ENCODE results near the gene SLC25A4. TPM values are rescaled to one million over a fixed set of nuclear protein-coding genes. Genes with fewer than 3 reads are reported as not detected.
A peak's percentile ranks its signal among the peaks of the same experiment; 100 is the strongest.
"Not testable (repeated sequence)": the region's sequence is repeated elsewhere in the genome, so short reads cannot be mapped to it uniquely, and the experiment has no call there.

The SLC25A4 gene
- polyA plus RNA-seq (ENCODE audit: insufficient read length) = 115 TPM

GRCh38 chr4:185142912-185143600, at the start of gene SLC25A4:
Gene SLC25A4, plus strand, starts transcription at chr4:185143266. Its CDS starts 107 bp downstream, at chr4:185143373.
- peak; percentile 86 for DNase-seq

GRCh38 chr4:185093603-185094002, 49.5 kb upstream of the SLC25A4 start:
- DNase-seq = no peak

- DNase-seq = peak; percentile 34
These were observed 46.9 kb upstream of the SLC25A4 start for GRCh38 chr4:185096032-185096653.

GRCh38 chr4:185098474-185098873, 44.6 kb upstream of the SLC25A4 start:
- DNase-seq = no peak

- DNase-seq = peak; percentile 3
These were observed 43.9 kb upstream of the SLC25A4 start for GRCh38 chr4:185099024-185099682.

GRCh38 chr4:185099940-185100339, 43.1 kb upstream of the SLC25A4 start:
- no peak for DNase-seq

- DNase-seq = no peak
These were observed 42.6 kb upstream of the SLC25A4 start for GRCh38 chr4:185100423-185100822.

- DNase-seq = no peak
These were observed 41.6 kb upstream of the SLC25A4 start for GRCh38 chr4:185101354-185101890.

GRCh38 chr4:185104733-185105132, 38.3 kb upstream of the SLC25A4 start:
- DNase-seq = no peak

GRCh38 chr4:185106353-185106752, 36.7 kb upstream of the SLC25A4 start:
- DNase-seq = no peak

GRCh38 chr4:185107574-185107973, 35.5 kb upstream of the SLC25A4 start:
- not testable (repeated sequence) for DNase-seq

- DNase-seq = no peak
These were observed 34.9 kb upstream of the SLC25A4 start for GRCh38 chr4:185108185-185108584.

- no peak for DNase-seq
These were observed 34.4 kb upstream of the SLC25A4 start for GRCh38 chr4:185108669-185109068.

- no peak for DNase-seq
These were observed 33.3 kb upstream of the SLC25A4 start for GRCh38 chr4:185109736-185110135.

- no peak for DNase-seq
These were observed 32.7 kb upstream of the SLC25A4 start for GRCh38 chr4:185110375-185110823.

- DNase-seq = peak; percentile 29
These were observed 31.0 kb upstream of the SLC25A4 start for GRCh38 chr4:185112104-185112503.

GRCh38 chr4:185113340-185113739, 29.7 kb upstream of the SLC25A4 start:
- no peak for DNase-seq

GRCh38 chr4:185115827-185116232, 27.2 kb upstream of the SLC25A4 start:
- peak; percentile 4 for DNase-seq

- DNase-seq = no peak
These were observed 25.6 kb upstream of the SLC25A4 start for GRCh38 chr4:185117300-185117934.

GRCh38 chr4:185118876-185119275, 24.2 kb upstream of the SLC25A4 start:
- DNase-seq = no peak

- not testable (repeated sequence) for DNase-seq
These were observed 23.6 kb upstream of the SLC25A4 start for GRCh38 chr4:185119467-185119866.

- DNase-seq = no peak
These were observed 23.0 kb upstream of the SLC25A4 start for GRCh38 chr4:185119927-185120630.
